ENCODE results near the gene MEMO1.

Gene MEMO1

DNA sequence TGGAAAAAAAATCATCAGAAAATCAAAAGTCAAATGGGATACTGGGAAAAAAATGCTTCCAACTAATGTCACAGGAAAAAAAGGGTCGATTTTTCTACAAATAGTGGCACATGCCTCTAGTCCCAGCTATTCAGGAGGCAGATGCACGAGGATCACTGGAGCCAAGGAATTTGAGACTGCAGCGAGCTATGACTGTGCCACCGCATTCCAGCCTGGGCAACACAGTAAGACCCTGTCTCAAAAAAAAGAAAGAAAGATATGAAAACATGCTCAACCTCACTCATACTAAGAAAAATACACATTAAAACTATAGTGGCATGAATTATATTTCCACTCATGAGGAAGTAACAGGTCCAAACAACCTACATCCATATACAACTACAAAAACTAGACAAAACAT is 17.9 kb downstream of the MEMO1 start:
- Histone ChIP-seq H3K27ac (peak overlapping the region; percentile 20), H3K27me3 (no peaks in the 10 kb centered on the region), H3K9me3 (no peaks in the 10 kb centered on the region), H3K36me3 (peaks cover 4% of the 10 kb centered on the region), H3K4me3 (ENCODE audit: low read depth in 1 of 2, low read length in 1 of 2) (no peak overlapping the region), H3K4me1 (ENCODE audit: control insufficient read depth in 1 of 2, insufficient read depth in 1 of 2, low read depth in 1 of 2, low read length in 1 of 2) (peaks cover 0 to 8% of the 10 kb centered on the region in 2 experiments)
- TF ChIP-seq, protein P1, sequence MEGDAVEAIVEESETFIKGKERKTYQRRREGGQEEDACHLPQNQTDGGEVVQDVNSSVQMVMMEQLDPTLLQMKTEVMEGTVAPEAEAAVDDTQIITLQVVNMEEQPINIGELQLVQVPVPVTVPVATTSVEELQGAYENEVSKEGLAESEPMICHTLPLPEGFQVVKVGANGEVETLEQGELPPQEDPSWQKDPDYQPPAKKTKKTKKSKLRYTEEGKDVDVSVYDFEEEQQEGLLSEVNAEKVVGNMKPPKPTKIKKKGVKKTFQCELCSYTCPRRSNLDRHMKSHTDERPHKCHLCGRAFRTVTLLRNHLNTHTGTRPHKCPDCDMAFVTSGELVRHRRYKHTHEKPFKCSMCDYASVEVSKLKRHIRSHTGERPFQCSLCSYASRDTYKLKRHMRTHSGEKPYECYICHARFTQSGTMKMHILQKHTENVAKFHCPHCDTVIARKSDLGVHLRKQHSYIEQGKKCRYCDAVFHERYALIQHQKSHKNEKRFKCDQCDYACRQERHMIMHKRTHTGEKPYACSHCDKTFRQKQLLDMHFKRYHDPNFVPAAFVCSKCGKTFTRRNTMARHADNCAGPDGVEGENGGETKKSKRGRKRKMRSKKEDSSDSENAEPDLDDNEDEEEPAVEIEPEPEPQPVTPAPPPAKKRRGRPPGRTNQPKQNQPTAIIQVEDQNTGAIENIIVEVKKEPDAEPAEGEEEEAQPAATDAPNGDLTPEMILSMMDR (IDR thresholded peaks at IDR 0.05), result no peak

DNA sequence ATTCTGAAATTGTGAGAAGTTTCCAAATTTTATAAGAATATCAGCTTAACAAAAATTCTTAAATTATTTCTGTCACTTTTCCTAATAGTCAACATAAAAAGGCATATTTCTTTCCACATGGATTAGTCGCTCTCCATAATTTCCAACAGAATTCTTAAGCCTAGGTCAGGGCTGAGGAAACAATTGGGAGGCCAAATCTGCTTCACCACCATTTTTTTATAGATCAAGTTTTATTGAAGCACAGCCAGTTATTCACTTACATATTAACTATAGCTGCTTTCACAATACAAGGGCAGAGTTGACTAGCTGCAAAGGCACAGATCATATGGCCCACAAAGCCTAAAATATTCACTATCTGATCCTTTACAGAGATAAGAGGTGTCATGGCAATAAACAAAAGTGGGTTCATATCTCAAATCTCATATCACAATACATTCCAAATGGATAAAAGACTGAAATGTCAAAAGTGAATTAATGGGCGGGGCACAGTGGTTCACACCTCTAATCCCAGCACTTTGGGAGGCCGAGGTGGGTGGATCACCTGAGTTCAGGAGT is 18.7 kb downstream of the MEMO1 start:
- TF ChIP-seq, protein P1 (IDR thresholded peaks at IDR 0.05), result no peak
- Histone ChIP-seq H3K27ac (no peak overlapping the region), H3K27me3 (no peaks in the 10 kb centered on the region), H3K9me3 (no peaks in the 10 kb centered on the region), H3K36me3 (peaks cover 4% of the 10 kb centered on the region), H3K4me3 (ENCODE audit: low read depth in 1 of 2, low read length in 1 of 2) (no peak overlapping the region), H3K4me1 (ENCODE audit: control insufficient read depth in 1 of 2, insufficient read depth in 1 of 2, low read depth in 1 of 2, low read length in 1 of 2) (no peaks in the 10 kb centered on the region)

DNA sequence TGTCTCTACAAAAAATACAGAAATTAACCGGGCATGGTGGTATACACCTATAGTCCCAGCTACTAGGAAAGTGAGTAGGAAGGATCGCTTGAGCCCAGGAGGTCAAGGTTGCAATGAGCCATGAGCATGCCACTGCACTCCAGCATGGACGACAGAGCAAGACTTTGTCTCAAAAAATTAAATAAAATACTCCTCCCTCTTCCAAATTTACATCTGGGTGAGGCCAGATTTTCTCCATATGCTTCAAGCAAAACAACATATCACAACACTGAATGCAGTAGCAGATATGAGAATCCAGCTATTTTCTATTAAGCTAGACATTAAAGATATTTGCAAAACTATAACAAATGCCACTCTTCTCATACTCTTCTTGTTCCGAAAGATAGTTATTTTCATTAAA is 20.9 kb downstream of the MEMO1 start:
- Histone ChIP-seq H3K27me3 (no peaks in the 10 kb centered on the region), H3K4me3 (ENCODE audit: low read depth in 1 of 2, low read length in 1 of 2) (no peak overlapping the region), H3K4me1 (ENCODE audit: control insufficient read depth in 1 of 2, insufficient read depth in 1 of 2, low read depth in 1 of 2, low read length in 1 of 2) (no peaks in the 10 kb centered on the region), H3K36me3 (peaks cover 4% of the 10 kb centered on the region), H3K9me3 (no peaks in the 10 kb centered on the region), H3K27ac (no peak overlapping the region)
- TF ChIP-seq, protein P1 (IDR thresholded peaks at IDR 0.05), result no peak

DNA sequence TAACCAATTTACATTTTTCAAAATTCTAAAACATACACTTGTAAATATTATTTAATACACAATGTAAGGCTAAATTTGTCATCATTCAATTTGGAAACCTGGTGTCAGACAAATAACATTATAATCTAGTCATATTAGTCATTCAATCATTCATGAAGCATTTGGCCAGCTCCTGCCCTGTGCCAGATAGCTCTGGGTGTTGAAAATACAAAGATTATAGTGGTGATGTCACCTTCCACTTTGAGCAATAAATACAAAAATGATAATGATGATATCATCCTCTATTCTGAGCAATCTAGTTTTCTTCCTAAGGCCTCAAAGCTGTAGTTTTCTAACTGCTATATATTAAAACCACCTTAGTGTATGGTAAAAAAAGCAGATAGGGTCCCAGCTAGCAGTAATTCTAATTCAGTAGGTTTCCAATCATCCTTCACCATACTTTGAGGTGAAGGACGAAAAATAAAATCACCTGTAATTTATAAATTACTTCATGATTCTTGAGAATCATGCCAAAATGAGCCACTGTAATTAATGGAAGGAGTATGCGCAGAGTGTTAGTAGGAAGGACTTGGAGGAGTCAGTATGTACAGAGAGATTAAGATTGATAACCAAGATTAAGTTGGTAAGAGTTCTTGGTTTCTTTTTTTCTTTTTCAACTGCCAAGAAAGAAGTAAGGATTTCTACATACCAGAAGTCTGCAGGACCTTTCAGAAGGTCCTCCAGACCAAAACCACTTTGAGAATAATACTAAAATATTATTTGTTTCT is 23.2 kb downstream of the MEMO1 start:
- peak overlapping the region; percentile 7 for H3K27ac ChIP-seq
- H3K27me3 ChIP-seq, result no peaks in the 10 kb centered on the region
- peaks cover 4% of the 10 kb centered on the region for H3K36me3 ChIP-seq
- H3K4me1 ChIP-seq (ENCODE audit: control insufficient read depth in 1 of 2, insufficient read depth in 1 of 2, low read depth in 1 of 2, low read length in 1 of 2), result no peaks in the 10 kb centered on the region
- TF ChIP-seq, protein P1 (IDR thresholded peaks at IDR 0.05), result no peak
- no peaks in the 10 kb centered on the region for H3K9me3 ChIP-seq
- H3K4me3 ChIP-seq (ENCODE audit: low read depth in 1 of 2, low read length in 1 of 2), result no peak overlapping the region

DNA sequence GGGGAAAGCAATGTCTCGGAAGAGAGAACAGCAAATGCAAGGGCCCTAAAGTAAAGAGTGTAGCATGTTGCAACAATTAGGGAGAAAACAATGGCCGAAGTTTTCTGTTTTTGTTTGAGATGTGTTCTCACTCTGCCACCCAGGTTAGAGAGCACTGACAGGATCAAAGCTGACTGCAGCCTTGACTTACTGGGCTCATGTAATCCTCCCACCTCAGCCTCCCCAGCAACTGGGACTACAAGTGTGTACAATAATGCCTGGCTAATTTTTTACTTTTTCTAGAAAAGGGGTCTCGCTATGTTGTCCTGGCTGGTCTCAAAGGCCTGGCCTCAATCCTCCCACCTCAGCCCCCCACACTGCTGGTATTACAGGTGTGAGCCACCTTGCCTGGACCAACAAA is 23.9 kb downstream of the MEMO1 start:
- H3K27me3 ChIP-seq, result no peaks in the 10 kb centered on the region
- TF ChIP-seq, protein P1 (IDR thresholded peaks at IDR 0.05), result no peak
- H3K9me3 ChIP-seq, result no peaks in the 10 kb centered on the region
- H3K4me3 ChIP-seq (ENCODE audit: low read depth in 1 of 2, low read length in 1 of 2), result no peak overlapping the region
- no peak overlapping the region for H3K27ac ChIP-seq
- H3K4me1 ChIP-seq (ENCODE audit: control insufficient read depth in 1 of 2, insufficient read depth in 1 of 2, low read depth in 1 of 2, low read length in 1 of 2), result no peaks in the 10 kb centered on the region
- peaks cover 4% of the 10 kb centered on the region for H3K36me3 ChIP-seq

Measured in neutrophil (primary cell).